HG03108 (cell line): Measurements from ENCODE around the gene SKAP2.
"Not testable (repeated sequence)": the region's sequence is repeated elsewhere in the genome, so short reads cannot be mapped to it uniquely, and the experiment has no call there.

ENCODE experiments used
- ATAC-seq: cut with Tn5 transposase; IDR thresholded peaks from one replicate; pipeline ENCODE4 v1.9.1; 2021; ENCODE audit warnings: moderate library complexity; ENCODE audit not compliant: unreplicated experiment

SKAP2 gene

GRCh38 chr7:26857506-26858240 lies 6.7 kb downstream of the SKAP2 start:
- ATAC-seq, result peak; percentile 39

- ATAC-seq, result no peak
Observed at GRCh38 chr7:26857170-26857505, 7.3 kb downstream of the SKAP2 start.

GRCh38 chr7:26856176-26856985 lies 8.0 kb downstream of the SKAP2 start:
- ATAC-seq, result no peak

DNA sequence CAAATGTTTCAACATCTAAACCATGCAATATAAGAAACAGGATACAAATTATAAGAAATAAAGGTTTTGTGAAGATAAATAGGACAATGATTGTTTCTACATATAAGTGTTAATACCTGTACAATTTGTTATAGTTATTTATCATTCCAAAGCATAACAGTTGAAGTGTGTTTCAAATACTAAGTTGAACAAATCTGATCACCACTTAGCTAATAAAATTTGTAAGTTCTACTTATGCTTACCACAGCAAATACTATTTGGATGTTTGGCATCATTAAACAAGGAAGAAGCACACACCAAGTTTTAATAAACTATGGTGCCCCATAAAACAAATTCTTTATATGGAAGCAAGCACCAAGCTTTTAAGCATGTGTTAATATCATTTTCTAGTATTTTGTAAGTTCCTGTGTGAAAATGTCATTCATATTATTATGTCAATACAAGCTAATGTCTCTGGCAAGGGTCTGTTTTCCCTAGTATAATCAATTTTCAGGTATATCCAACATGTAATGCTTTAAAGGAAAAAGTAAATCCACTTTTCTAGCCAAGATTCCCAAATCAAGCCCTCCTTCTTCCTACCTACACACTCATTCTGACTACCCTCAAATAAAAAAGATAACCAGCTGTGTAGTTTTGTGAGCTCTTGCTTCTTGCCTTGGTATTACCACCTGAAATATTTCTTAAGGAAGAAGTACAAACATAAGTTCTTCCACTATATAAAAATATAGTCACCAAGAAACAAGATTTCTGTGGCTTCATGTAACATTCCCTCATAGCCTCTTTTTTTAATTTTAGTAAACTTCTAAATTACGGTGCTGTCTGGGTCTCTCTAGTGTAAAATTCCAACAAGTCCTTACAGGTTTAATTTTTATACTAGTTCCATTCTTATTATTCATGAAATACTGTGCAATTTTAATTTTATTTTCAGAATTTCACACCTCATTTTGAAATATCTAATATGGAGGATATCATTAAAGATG lies 9.2 kb downstream of the SKAP2 start:
- no peak for ATAC-seq

GRCh38 chr7:26853788-26854393 lies 10.5 kb downstream of the SKAP2 start:
- ATAC-seq, result no peak

DNA sequence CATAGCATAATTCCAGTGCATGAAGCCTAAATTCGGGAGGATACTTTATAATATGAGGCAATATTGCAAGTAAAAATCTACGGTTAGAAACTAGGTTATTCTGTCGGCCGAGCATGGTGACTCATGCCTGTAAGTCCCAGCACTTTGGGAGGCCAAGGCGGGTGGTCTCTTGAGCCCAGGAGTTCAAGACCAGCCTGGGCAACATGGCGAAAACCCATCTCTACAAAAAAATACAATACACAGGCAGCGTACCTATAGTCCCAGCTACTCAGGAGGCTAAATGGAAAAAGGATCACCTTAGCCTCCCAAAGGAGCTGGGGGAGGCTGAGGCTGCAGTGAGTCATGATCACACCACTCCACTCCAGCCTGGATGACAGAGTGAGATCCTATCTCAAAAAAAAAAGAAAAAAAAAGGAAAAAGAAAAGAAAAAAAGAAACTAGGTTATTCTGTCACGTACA lies 14.2 kb downstream of the SKAP2 start:
- no peak for ATAC-seq

DNA sequence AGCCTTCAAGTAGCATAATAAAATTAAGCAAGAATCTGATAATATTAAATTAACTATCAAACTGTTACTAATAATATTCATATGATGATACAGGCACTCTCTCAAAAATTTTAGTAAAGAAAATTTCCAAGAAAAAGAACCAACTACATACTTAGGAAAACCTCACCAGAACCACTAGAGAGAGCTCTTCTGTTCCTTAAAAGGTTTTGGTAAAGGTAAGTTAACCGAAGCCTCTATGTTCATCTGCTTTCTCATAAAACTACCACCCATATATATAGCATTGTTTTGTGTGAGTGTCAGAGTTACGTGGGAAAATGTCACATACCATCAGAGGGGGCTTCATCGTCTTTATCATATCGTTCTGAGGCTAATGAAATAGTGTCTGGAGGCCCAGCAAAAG lies 20.7 kb downstream of the SKAP2 start:
- no peak for ATAC-seq

DNA sequence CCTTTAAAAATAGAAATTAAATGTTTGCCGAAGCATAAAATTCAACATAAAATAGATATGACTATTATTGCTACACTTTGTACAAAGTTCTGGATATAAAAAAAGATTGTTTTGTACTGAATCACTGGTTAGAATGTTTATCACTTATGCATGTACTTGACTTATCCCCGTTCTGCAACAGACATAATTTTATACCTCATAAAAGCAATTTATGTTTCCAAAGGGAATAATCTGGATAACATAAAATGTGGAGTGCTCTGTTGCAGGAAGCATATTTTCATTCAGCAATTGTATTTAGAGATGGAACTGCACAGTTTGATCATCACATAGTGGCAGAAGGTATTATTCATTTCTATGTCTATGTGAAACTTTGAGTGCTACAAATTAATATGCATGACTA lies 21.5 kb downstream of the SKAP2 start:
- no peak for ATAC-seq

- ATAC-seq, result no peak
Observed at GRCh38 chr7:26841003-26841739, 23.2 kb downstream of the SKAP2 start.

DNA sequence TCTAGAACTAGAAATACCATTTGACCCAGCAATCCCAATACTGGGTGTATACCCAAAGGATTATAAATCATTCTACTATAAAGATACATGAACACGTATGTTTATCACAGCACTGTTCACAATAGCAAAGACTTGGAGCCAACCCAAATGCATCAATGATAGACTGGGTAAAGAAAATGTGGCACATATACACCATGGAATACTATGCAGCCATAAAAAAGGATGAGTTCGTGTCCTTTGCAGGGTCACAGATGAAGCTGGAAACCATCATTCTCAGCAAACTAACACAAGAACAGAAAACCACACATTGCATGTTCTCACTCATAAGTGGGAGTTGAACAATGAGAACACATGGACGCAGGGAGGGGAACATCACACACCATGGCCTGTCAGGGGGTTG lies 27.6 kb downstream of the SKAP2 start:
- not testable (repeated sequence) for ATAC-seq

DNA sequence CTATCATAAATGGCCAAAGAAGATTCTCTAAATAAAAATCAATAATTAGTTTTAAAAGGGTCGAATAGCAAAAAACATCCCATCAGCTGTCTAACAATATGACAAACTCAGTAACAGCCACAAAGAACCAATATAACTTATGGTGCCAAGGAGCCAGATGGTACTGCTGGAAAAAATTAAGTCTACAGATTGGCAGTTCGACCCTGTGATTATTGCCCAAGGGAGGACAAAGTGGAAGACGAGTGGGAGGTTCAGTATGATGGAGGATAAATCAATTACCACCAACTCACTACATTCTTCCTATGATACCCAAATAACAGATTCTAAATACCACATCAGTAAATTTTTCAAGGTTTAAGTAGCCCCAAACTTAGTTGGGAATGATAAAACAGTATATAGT lies 49.0 kb downstream of the SKAP2 start:
- no peak for ATAC-seq

GRCh38 chr7:26813432-26813831 lies 51.0 kb downstream of the SKAP2 start:
- no peak for ATAC-seq

DNA sequence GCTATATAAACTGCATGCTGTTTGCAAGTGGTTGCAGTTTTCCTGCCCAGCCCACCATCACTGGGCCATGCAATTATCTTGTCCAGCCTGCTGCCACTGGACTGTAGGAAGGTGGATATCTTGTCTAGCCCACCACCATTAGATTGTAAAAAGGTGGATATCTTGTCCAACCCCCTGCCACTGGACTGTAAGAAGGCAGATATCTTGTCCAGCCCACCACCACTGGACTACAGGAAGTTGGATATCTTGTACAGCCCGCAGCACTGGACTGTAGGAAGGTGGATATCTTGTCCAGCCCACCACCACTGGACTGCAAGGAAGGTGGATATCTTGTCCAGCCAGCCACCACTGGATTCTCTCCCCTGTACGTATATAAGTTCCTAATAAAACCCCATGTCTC lies 69.8 kb downstream of the SKAP2 start:
- ATAC-seq, result no peak

DNA sequence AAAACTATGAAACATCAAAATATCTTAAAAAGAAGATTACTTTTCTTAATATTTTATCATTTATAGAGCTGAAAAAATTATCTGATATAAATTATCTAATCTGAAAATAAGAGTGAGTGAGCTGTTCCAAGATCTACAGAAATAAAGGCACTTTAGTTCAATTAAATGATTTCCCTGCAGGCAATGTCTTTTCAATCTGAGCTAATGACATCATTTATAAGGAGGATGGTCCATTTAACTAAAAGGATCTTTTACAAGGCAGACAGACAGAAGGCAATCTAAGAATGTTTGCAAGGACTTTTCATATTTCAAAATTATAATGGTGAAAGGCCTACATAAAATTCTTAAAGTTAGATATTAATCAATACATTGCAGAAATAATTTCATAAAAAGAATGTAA lies 71.8 kb downstream of the SKAP2 start:
- no peak for ATAC-seq

GRCh38 chr7:26792006-26792405 lies 72.4 kb downstream of the SKAP2 start:
- ATAC-seq, result no peak

DNA sequence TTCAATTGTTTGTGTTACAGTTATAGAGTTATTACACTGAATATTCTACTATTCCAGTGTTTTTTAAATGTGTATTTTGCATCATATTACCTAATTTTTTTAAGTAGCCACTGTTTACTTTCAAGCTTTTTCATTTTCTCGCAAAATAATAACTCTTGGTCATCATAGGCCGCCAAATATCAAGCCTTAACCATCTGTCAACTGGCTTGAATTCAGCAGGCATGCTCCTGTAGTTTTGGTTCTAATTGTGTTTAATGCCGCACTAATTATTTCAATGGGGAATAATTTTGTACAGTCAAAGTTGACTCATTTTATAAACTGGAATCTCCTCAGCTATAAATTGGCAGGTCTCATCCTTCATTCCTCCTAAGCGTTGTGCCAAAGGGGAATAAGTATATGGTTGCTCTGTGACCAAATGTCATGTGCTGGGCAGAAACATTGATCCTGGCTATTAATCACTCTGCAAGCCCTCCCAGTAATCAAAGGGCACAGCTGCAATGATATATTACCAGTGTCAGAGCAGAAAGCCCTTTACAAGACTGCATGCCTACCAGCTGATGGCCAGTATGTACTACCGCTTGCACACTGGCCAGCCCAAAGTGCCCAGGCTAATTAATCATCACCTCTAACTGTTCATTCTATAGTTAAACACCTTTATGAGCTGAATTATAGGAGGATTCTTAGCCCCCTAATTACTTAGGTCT lies 74.8 kb downstream of the SKAP2 start:
- no peak for ATAC-seq

- no peak for ATAC-seq
Observed at GRCh38 chr7:26787701-26788100, 76.7 kb downstream of the SKAP2 start.

DNA sequence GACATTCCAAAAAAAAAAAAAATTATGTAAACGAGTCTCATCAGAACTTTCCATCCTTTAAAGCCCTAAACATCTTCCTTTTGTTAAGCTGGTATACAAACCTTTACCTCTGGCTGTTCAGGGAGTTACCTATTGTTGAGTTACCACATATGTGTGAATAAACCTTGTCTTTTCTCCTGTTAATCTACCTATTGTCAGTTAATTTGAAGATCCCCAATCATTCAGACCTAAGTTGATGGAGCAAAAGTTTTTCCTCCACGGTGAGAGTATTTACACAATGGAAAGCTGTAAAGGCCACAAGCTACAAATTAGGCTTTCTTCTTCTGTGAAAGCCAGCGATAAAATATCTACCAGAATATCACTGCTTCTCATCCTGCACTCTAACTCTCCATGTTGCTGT lies 80.3 kb downstream of the SKAP2 start:
- no peak for ATAC-seq

GRCh38 chr7:26782501-26782900 lies 81.9 kb downstream of the SKAP2 start:
- no peak for ATAC-seq
